Activated naive CD8-positive, alpha-beta T cell treated with anti-CD3 and anti-CD28 coated beads, Interleukin-2, amount 10 ng/mL, durations not matched to agents 7 days and 5 days (primary cell): ENCODE data around the gene LCN15. TPM values are rescaled to one million over a fixed set of nuclear protein-coding genes. Genes with fewer than 3 reads are reported as not detected.
A peak's percentile ranks its signal among the peaks of the same experiment; 100 is the strongest.
"Not testable (repeated sequence)": the region's sequence is repeated elsewhere in the genome, so short reads cannot be mapped to it uniquely, and the experiment has no call there.

Source experiments
- ATAC-seq: fragments of 150-1000 bp; cut with Tn5 transposase; one replicate; pipeline ENCODE4 v1.10.0; 2021; ENCODE audit warnings: low read depth, moderate library complexity
- POLR2A ChIA-PET: fragments of 350-600 bp; sonication (Branson Sonifier 250); formaldehyde crosslinking; loops from one replicate; lab custom pipeline; 2021; ENCODE audit warnings: antibody characterized with exemption; lab: Charles Lee
- DNase-seq: peaks from one replicate; pipeline ENCODE4 v3.0.0; 2021
- H3K27ac Mint-ChIP-seq: one replicate; pipeline ENCODE4 v1.8.0; 2022; ENCODE audit warnings: mild to moderate bottlenecking, mixed read lengths
- H3K27me3 Mint-ChIP-seq: one replicate; pipeline ENCODE4 v1.8.0; 2022; ENCODE audit warnings: mild to moderate bottlenecking, moderate library complexity, mixed read lengths
- H3K36me3 Mint-ChIP-seq: one replicate; pipeline ENCODE4 v1.8.0; 2021; ENCODE audit warnings: mild to moderate bottlenecking, mixed read lengths
- H3K4me1 Mint-ChIP-seq: one replicate; pipeline ENCODE4 v1.8.0; 2021; ENCODE audit warnings: mixed read lengths
- H3K4me3 Mint-ChIP-seq: one replicate; pipeline ENCODE4 v1.8.0; 2022; ENCODE audit warnings: mild to moderate bottlenecking, moderate library complexity, mixed read lengths
- H3K9me3 Mint-ChIP-seq: one replicate; pipeline ENCODE4 v1.8.0; 2021; ENCODE audit warnings: mixed read lengths
- microRNA-seq: library from miRNA; unstranded; fragments of <30 nt; microRNA quantifications from one replicate; pipeline ENCODE4 v1.2.0, GENCODE V29; 2022
- total RNA-seq, 2 experiments: library from RNA; stranded (reverse); gene quantifications; one replicate each; pipeline ENCODE4 v1.2.3, GENCODE V29; 2021

LCN15 gene
- total RNA-seq, 2 experiments from 2014 or later = not detected

- Mint-ChIP-seq H3K36me3 (no peaks in the 10 kb centered on the region), H3K4me1 (no peaks in the 10 kb centered on the region), H3K27me3 (peaks cover 31% of the 10 kb centered on the region), H3K27ac (no peak within 1 kb of the TSS), H3K4me3 (peak within 1 kb of the TSS; percentile 50), H3K9me3 (no peaks in the 10 kb centered on the region)
- POLR2A ChIA-PET = interaction anchor here (0.9 to 6.1 kb wide), 3 partner anchors 8 to 357 kb away, joined by 3 to 46 read pairs (median 3); no protein-coding TSS in a partner anchor
- DNase-seq (peak; percentile 38), ATAC-seq (peak; percentile 24)
Measured at GRCh38 chr9:136711751-136712689, 52.3 kb downstream of the LCN15 start, which contains the start of gene DIPK1B. Gene DIPK1B (plus strand): TSS chr9:136712572. CDS start chr9:136712666, 94 bp downstream.

GRCh38 chr9:136711219-136711648 lies 53.1 kb downstream of the LCN15 start:
- H3K36me3 Mint-ChIP-seq, ATAC-seq, H3K4me1 Mint-ChIP-seq, DNase-seq, H3K27ac Mint-ChIP-seq, H3K9me3 Mint-ChIP-seq: not testable (repeated sequence)
- POLR2A ChIA-PET = interaction anchor here (0.7 to 6.1 kb wide), 4 partner anchors 9 to 326 kb away, joined by 3 to 46 read pairs (median 4); no protein-coding TSS in a partner anchor
- Mint-ChIP-seq H3K4me3 (peak overlapping the region; percentile 11), H3K27me3 (peaks cover 33% of the 10 kb centered on the region)

GRCh38 chr9:136710543-136710942 lies 53.8 kb downstream of the LCN15 start:
- POLR2A ChIA-PET = interaction anchor here (0.7 kb wide), 2 partner anchors 28 to 326 kb away, joined by 4 to 5 read pairs; no protein-coding TSS in a partner anchor
- Mint-ChIP-seq H3K36me3 (no peaks in the 10 kb centered on the region), H3K27me3 (peaks cover 38% of the 10 kb centered on the region), H3K27ac (no peak overlapping the region), H3K4me1 (no peaks in the 10 kb centered on the region), H3K4me3 (no peak overlapping the region), H3K9me3 (no peaks in the 10 kb centered on the region)
- ATAC-seq (no peak), DNase-seq (no peak)

Small RNA genes lying within 50 kb of the gene (microRNA-seq; reads per million reads assigned to microRNA genes)
- gene MIR6722 = not detected

Other genes with a start within 250 kb of the LCN15 start
- 10 to 100 TPM; 67.0 to 70.2 TPM for gene NOTCH1, start 218.5 kb downstream of the LCN15 start, total RNA-seq
- gene EGFL7, start 101.6 kb downstream of the LCN15 start, total RNA-seq = 1 to 10 TPM in 1 of 2 experiments, under 1 TPM in 1; 1.00 to 1.1 TPM
- 10 to 100 TPM; 21.6 to 24.8 TPM for gene AGPAT2, start 77.1 kb downstream of the LCN15 start, total RNA-seq
- under 1 TPM in 1 of 2 experiments, not detected in 1; 0.11 TPM for gene DIPK1B, start 51.9 kb downstream of the LCN15 start, total RNA-seq
- 1 to 10 TPM in 1 of 2 experiments, under 1 TPM in 1; 1.00 to 1.0 TPM for gene LCN10, start 21.6 kb downstream of the LCN15 start, total RNA-seq
- not detected for gene LCN6, start 16.0 kb downstream of the LCN15 start, total RNA-seq
- gene LCN8, start 6.3 kb downstream of the LCN15 start, total RNA-seq = not detected
- 10 to 100 TPM; 37.5 to 43.6 TPM for gene TMEM141, start 26.8 kb upstream of the LCN15 start, total RNA-seq
- gene CCDC183, start 31.8 kb upstream of the LCN15 start, total RNA-seq = 1 to 10 TPM; 1.7 to 2.2 TPM
- 10 to 100 TPM; 91.1 to 98.4 TPM for gene RABL6, start 43.4 kb upstream of the LCN15 start, total RNA-seq
- gene AJM1, start 78.0 kb upstream of the LCN15 start, total RNA-seq = 1 to 10 TPM; 6.6 to 6.7 TPM
- gene PHPT1, start 84.9 kb upstream of the LCN15 start, total RNA-seq = 10 to 100 TPM; 80.5 to 89.0 TPM
- 10 to 100 TPM; 16.6 to 18.0 TPM for gene MAMDC4, start 87.8 kb upstream of the LCN15 start, total RNA-seq
- 100 to 1,000 TPM; 289 to 297 TPM for gene EDF1, start 101.8 kb upstream of the LCN15 start, total RNA-seq
- gene TRAF2, start 122.0 kb upstream of the LCN15 start, total RNA-seq = 10 to 100 TPM; 44.0 to 52.1 TPM
- 100 to 1,000 TPM; 103 to 104 TPM for gene FBXW5, start 180.2 kb upstream of the LCN15 start, total RNA-seq
- 1 to 10 TPM; 1.5 to 3.6 TPM for gene C8G, start 180.7 kb upstream of the LCN15 start, total RNA-seq
- gene LCN12, start 187.8 kb upstream of the LCN15 start, total RNA-seq = 1 to 10 TPM in 1 of 2 experiments, under 1 TPM in 1; 0.91 to 1.1 TPM
- 1 to 10 TPM; 1.3 to 3.3 TPM for gene PTGDS, start 213.0 kb upstream of the LCN15 start, total RNA-seq
- gene LCNL1, start 218.5 kb upstream of the LCN15 start, total RNA-seq = under 1 TPM; 0.33 to 0.48 TPM
- gene PAXX, start 227.9 kb upstream of the LCN15 start, total RNA-seq = 10 to 100 TPM; 93.4 to 97.2 TPM
- gene CLIC3, start 232.1 kb upstream of the LCN15 start, total RNA-seq = 10 to 100 TPM; 13.3 to 14.7 TPM